Stimulated activated CD4-positive, alpha-beta T cell treated with anti-CD3 and anti-CD28 coated beads, Interleukin-4, amount 100 ng/mL, for 48 hours (primary cell): ENCODE results near the gene ITM2C.

ENCODE experiments used
- DNase-seq, 2 donors: peaks; one replicate each; pipeline ENCODE4 v3.0.0-alpha.2; 2020; ENCODE audit warnings: low read depth in 2 of 2

The ITM2C gene

DNA sequence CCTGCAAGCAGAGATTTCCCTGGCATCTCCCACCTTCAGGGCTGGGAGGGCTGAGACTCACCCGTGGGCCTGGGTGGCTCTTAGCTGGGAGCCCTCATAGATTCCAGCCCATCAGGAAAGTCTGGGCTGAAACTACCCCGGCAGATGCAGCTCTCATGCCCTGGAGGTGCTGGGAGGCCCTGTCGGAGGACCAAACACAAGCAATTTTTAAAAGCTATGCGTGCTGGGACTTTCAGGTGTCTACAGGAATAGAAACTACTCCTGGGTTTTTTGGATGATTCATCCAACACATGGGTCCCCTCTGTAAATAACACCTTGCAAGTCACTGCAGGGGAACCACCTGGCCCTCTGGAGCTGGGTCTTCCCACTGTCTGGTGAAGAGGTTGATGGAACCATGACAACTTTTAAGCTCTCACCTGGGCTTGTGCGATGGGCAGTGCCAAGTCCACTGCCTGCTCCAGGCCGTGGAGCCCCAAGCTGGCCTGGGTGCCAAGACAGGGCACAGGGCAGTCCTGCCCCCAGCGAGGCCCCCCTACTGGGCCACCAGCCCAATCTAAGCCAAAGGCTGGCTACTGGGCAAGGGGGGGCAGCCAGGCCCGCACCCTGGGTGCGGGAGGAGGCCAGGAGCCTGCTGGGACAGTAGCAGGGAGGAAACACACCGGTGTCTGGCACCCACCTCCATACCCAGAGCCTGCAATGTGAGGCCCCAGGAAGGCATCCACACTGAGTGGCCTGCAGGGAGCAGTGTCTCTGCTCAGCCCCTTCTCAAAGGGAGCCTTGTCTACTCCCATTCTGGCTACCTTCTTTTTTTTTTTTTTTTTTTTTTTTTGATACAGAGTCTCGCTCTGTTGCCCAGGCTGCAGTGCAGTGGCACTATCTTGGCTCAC, 61.4 kb downstream of the ITM2C start:
- DNase-seq, result peak; percentile 41 to 48

DNA sequence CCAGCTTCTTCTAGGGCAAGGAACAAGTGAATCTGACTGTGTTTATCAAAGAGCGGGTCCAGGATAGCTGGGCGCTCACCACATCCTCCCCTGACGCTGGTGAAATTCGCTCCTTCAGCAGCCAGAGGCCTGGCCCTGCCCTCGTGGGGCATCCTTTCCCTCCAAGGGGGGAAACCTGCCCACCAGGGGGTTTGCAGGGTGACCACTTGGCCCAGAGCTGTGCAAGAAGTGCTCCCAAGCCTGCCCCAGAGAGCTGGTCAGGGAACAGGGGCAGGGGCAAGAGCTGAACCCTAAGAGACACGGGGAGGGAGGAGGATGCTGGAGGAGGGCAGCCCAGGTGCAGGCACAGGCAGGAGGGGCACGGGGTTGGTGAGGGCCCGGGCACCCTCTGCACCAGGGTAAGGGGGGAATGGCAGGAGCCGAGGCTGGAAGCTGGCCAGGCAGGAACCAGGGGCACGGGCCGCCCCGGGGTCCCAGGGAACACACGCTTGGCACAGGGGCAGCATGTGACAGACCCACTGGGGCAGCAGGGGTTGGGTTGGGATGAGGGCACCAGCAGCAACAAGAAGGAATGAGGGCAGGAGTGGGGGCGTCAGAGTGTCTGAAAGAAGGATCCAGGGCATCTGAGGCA, 63.1 kb downstream of the ITM2C start:
- no peak for DNase-seq
